Activated CD4-positive, alpha-beta memory T cell treated with anti-CD3 and anti-CD28 coated beads for 36 hours (primary cell): ENCODE data around the gene IL26. TPM values are rescaled to one million over a fixed set of nuclear protein-coding genes. Genes with fewer than 3 reads are reported as not detected.
"Not testable (repeated sequence)": the region's sequence is repeated elsewhere in the genome, so short reads cannot be mapped to it uniquely, and the experiment has no call there.

Experiments used
- CTCF ChIA-PET: fragments of 350-600 bp; sonication (Branson Sonifier 250); formaldehyde crosslinking; loops from one replicate; lab custom pipeline; 2021; ENCODE audit warnings: antibody characterized with exemption, inconsistent platforms; lab: Charles Lee
- POLR2A ChIA-PET: fragments of 350-600 bp; sonication (Branson Sonifier 250); formaldehyde crosslinking; loops from one replicate; lab custom pipeline; 2021; ENCODE audit warnings: antibody characterized with exemption; lab: Charles Lee
- DNase-seq: peaks from one replicate; pipeline ENCODE4 v3.0.0-alpha.2; 2020
- H3K27ac Mint-ChIP-seq: one replicate; pipeline ENCODE4 v1.8.0; 2021; ENCODE audit warnings: mixed read lengths
- H3K27me3 Mint-ChIP-seq: one replicate; pipeline ENCODE4 v1.8.0; 2021; ENCODE audit warnings: mixed read lengths
- H3K36me3 Mint-ChIP-seq: one replicate; pipeline ENCODE4 v1.8.0; 2021; ENCODE audit warnings: mixed read lengths
- H3K4me1 Mint-ChIP-seq: one replicate; pipeline ENCODE4 v1.8.0; 2021; ENCODE audit warnings: low read depth, mixed read lengths
- H3K4me3 Mint-ChIP-seq: one replicate; pipeline ENCODE4 v1.8.0; 2021; ENCODE audit warnings: mild to moderate bottlenecking, mixed read lengths
- H3K9me3 Mint-ChIP-seq: one replicate; pipeline ENCODE4 v1.8.0; 2021; ENCODE audit warnings: mixed read lengths
- intact Hi-C: fragments of 100-400 bp; cut with micrococcal nuclease; formaldehyde crosslinking; loops from one replicate; pipeline ENCODE4 v1.15.1; 2023
- total RNA-seq, 2 experiments: library from RNA; stranded (reverse); gene quantifications; one replicate each; pipeline ENCODE4 v1.2.3, GENCODE V29; 2021

The IL26 gene
- total RNA-seq, 2 experiments from 2014 or later, result 2.0 to 2.1 TPM

DNA sequence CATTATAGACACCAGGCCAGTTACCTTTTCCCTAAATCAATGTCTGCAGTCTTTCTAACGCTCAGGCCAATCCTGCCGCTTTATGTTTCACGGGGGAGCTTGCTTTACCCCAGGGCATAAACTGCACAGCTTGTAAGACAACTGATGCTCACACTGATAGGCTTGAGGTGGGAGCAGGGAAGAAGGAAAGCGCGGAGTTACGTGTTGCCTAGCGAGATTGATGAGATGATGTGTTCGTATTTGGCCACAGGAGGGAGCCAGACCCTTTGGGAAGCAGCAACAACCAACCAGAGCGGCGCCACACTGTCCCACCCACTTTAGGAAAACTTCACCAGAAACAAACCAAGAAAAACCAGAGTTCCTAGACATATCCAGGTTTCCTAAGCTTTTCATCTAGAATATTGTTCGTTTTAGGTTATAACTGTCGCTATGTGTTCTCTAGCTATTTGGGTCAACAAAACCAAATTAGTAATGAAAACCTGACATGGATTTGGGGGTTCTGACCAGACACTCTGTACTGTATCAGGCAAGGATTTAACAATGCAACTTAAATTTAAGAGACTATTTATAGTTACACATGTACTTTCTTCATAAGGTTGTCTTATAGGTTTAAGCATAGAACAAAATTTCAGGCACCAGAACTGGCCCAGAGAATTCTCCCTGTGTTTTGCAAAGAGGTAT lies 2.4 kb downstream of the IL26 start:
- peaks cover 17% of the 10 kb centered on the region for H3K4me1 Mint-ChIP-seq
- DNase-seq, result peak; percentile 83
- H3K9me3 Mint-ChIP-seq, result no peaks in the 10 kb centered on the region
- no peak overlapping the region for H3K27ac Mint-ChIP-seq
- ChIA-PET POLR2A (interaction anchor here (1.3 to 1.5 kb wide), 2 partner anchors 94 to 109 kb away, joined by 3 to 4 read pairs; partner anchors contain the start of gene MDM1), CTCF (interaction anchor here (0.5 to 6.1 kb wide), 49 partner anchors 9 to 869 kb away, joined by 3 to 174 read pairs (median 4); partner anchors contain the start of genes IFNG and MDM1)
- intact Hi-C loops, result loop anchor here (1.0 to 10.0 kb wide), 4 partner anchors 94 to 462 kb away; partner anchors contain the start of genes NUP107 and RAP1B
- H3K36me3 Mint-ChIP-seq, result no peaks in the 10 kb centered on the region
- no peak overlapping the region for H3K4me3 Mint-ChIP-seq
- H3K27me3 Mint-ChIP-seq, result peaks cover 7% of the 10 kb centered on the region

DNA sequence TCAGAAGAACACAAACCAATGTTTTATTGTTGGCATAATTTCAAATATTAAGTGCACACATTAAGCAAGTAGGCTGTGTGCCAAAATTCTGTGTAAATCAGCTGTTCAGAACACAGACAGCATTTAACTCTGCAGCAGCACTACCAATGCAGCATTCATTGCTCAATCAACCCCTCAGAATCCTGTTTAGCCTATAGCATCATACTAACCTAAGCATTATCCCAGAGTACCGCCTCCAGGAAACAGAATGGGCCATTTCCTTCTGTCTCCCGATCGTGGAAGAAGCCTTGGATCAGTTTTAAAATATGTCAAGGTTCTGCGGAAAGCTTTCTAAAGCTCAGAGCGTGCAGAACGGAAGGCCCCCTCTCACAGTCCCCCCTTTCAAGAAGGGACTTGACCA lies 3.3 kb downstream of the IL26 start:
- Mint-ChIP-seq H3K4me1 (peaks cover 17% of the 10 kb centered on the region), H3K36me3 (no peaks in the 10 kb centered on the region), H3K9me3 (no peaks in the 10 kb centered on the region), H3K27ac (no peak overlapping the region), H3K4me3 (no peak overlapping the region), H3K27me3 (peaks cover 7% of the 10 kb centered on the region)
- ChIA-PET CTCF (interaction anchor here (0.5 to 6.1 kb wide), 34 partner anchors 9 to 868 kb away, joined by 3 to 174 read pairs (median 5); partner anchors contain the start of genes IFNG and MDM1), POLR2A (interaction anchor here (1.3 to 1.5 kb wide), 2 partner anchors 95 to 109 kb away, joined by 3 to 4 read pairs; partner anchors contain the start of gene MDM1)
- DNase-seq, result no peak
- intact Hi-C loops, result loop anchor here (10.0 kb wide), 2 partner anchors 392 to 462 kb away; partner anchors contain the start of genes NUP107 and RAP1B

- CTCF ChIA-PET, result interaction anchor here (0.6 to 6.1 kb wide), 6 partner anchors 22 to 182 kb away, joined by 3 to 174 read pairs (median 14); partner anchors contain the start of gene MDM1
- intact Hi-C loops, result loop anchor here (10.0 kb wide), 2 partner anchors 393 to 463 kb away; partner anchors contain the start of genes NUP107 and RAP1B
- Mint-ChIP-seq H3K36me3 (no peaks in the 10 kb centered on the region), H3K4me3 (no peak overlapping the region), H3K27ac (no peak overlapping the region), H3K4me1 (peaks cover 17% of the 10 kb centered on the region), H3K9me3 (no peaks in the 10 kb centered on the region), H3K27me3 (peaks cover 3% of the 10 kb centered on the region)
- POLR2A ChIA-PET, result no interaction called here
- no peak for DNase-seq
These were observed 4.1 kb downstream of the IL26 start for GRCh38 chr12:68221497-68221896.

GRCh38 chr12:68210875-68211274 lies 14.7 kb downstream of the IL26 start:
- no peak overlapping the region for H3K4me3 Mint-ChIP-seq
- CTCF ChIA-PET, result interaction anchor here (5.1 kb wide), 1 partner anchor 12 kb away, joined by 18 read pairs; no protein-coding TSS in a partner anchor
- H3K9me3 Mint-ChIP-seq, result no peaks in the 10 kb centered on the region
- intact Hi-C loops, result no loop called here
- no peak for DNase-seq
- H3K27me3 Mint-ChIP-seq, result peaks cover 5% of the 10 kb centered on the region
- H3K4me1 Mint-ChIP-seq, result peaks cover 15% of the 10 kb centered on the region
- no peak overlapping the region for H3K27ac Mint-ChIP-seq
- POLR2A ChIA-PET, result no interaction called here
- no peaks in the 10 kb centered on the region for H3K36me3 Mint-ChIP-seq

DNA sequence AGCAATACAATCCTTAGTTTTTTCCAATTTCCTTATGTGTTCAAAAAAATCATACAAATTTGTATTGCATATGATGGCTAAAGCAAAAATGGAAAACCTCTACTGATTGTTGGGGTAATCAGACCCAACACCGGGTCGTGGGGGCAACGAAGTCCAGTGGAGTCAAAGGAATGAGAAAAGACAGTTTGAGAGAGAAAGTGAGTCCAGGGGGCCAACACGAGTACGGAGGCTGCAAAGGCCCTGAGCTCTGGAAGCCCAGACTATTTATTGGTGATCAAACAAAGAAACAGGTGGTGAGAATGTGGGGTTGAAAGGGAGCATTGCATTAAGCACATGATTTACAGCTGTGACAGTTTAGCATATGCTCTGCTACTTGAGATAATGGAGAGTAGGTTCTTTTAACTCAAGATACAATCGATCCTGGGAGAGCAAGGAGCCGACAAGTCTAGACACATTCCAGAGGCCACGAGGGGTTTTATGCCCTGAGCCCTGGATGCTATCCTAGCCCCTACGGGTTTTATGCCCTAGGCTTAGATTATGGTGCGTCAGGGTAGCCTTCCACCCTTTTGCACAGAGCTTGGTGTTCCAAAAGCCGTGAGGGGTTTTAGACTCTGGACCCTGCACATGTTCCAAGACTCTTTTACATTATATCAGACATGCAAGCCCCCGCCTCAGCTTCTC lies 16.4 kb downstream of the IL26 start:
- CTCF ChIA-PET, POLR2A ChIA-PET, H3K9me3 Mint-ChIP-seq, DNase-seq, H3K27ac Mint-ChIP-seq, H3K36me3 Mint-ChIP-seq, H3K4me3 Mint-ChIP-seq, intact Hi-C loops, H3K27me3 Mint-ChIP-seq: not testable (repeated sequence)
- peaks cover 15% of the 10 kb centered on the region for H3K4me1 Mint-ChIP-seq

GRCh38 chr12:68207276-68207675 lies 18.3 kb downstream of the IL26 start:
- Mint-ChIP-seq H3K9me3 (no peaks in the 10 kb centered on the region), H3K27me3 (peaks cover 3% of the 10 kb centered on the region), H3K27ac (no peak overlapping the region), H3K36me3 (no peaks in the 10 kb centered on the region), H3K4me1 (peaks cover 27% of the 10 kb centered on the region), H3K4me3 (no peak overlapping the region)
- ChIA-PET CTCF (interaction anchor here (1.1 kb wide), 1 partner anchor 167 kb away, joined by 4 read pairs; no protein-coding TSS in a partner anchor), POLR2A (no interaction called here)
- intact Hi-C loops, result no loop called here
- DNase-seq, result no peak

- Mint-ChIP-seq H3K36me3 (no peaks in the 10 kb centered on the region), H3K4me3 (no peak overlapping the region), H3K27me3 (peaks cover 3% of the 10 kb centered on the region), H3K9me3 (no peaks in the 10 kb centered on the region), H3K4me1 (peaks cover 20% of the 10 kb centered on the region), H3K27ac (no peak overlapping the region)
- CTCF ChIA-PET, result interaction anchor here (1.1 kb wide), 1 partner anchor 167 kb away, joined by 4 read pairs; no protein-coding TSS in a partner anchor
- DNase-seq, result no peak
- intact Hi-C loops, result no loop called here
- POLR2A ChIA-PET, result no interaction called here
These were observed 19.2 kb downstream of the IL26 start for GRCh38 chr12:68206446-68206845.

DNA sequence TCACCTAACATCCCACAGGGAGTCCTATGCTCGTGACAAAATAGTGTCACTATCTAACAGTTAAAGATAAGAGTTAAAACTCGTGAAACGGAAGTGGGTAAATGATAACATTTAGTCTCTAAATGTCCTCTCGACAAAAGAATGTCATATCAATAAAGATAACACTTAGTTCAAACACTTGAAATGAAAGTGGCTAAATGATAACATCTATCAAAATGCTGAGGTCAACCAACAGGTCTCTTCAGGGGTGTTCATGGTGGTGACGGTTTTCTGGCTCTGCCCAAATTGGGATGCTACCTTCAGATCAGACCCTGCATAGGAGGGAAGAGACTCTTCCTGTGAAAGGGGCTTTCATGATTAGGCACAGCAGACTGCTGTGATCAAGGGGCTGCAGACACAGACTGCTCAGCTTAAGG lies 22.1 kb downstream of the IL26 start:
- intact Hi-C loops, result no loop called here
- no peak for DNase-seq
- no peak overlapping the region for H3K27ac Mint-ChIP-seq
- peaks cover 40% of the 10 kb centered on the region for H3K4me1 Mint-ChIP-seq
- POLR2A ChIA-PET, result no interaction called here
- CTCF ChIA-PET, result no interaction called here
- H3K27me3 Mint-ChIP-seq, result no peaks in the 10 kb centered on the region
- H3K4me3 Mint-ChIP-seq, result no peak overlapping the region
- H3K9me3 Mint-ChIP-seq, result no peaks in the 10 kb centered on the region
- no peaks in the 10 kb centered on the region for H3K36me3 Mint-ChIP-seq

DNA sequence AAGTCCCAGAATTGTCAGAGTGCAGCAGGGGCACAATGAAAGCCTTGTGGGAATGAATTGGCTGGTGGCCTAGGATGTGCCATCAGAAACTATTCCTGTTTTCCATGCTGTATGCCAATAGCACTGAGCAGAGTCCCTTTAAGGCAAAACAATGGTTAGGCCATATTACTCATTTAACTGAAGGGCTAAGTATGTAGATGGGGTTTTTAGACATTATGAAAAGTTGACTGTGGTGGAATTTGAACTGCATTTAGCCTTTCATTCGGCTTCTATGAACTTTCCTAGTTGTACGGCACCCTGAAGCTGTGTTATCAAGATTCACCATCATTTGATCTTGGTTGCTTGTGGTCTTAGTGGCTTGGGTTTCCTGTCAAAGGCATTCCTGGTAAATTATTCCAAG lies 24.8 kb downstream of the IL26 start:
- Mint-ChIP-seq H3K9me3 (no peaks in the 10 kb centered on the region), H3K36me3 (no peaks in the 10 kb centered on the region), H3K27ac (no peak overlapping the region), H3K27me3 (no peaks in the 10 kb centered on the region), H3K4me1 (peaks cover 41% of the 10 kb centered on the region), H3K4me3 (no peak overlapping the region)
- ChIA-PET POLR2A (no interaction called here), CTCF (interaction anchor here (0.9 to 2.3 kb wide), 2 partner anchors 22 to 160 kb away, joined by 6 to 9 read pairs; no protein-coding TSS in a partner anchor)
- DNase-seq, result no peak
- intact Hi-C loops, result no loop called here

DNA sequence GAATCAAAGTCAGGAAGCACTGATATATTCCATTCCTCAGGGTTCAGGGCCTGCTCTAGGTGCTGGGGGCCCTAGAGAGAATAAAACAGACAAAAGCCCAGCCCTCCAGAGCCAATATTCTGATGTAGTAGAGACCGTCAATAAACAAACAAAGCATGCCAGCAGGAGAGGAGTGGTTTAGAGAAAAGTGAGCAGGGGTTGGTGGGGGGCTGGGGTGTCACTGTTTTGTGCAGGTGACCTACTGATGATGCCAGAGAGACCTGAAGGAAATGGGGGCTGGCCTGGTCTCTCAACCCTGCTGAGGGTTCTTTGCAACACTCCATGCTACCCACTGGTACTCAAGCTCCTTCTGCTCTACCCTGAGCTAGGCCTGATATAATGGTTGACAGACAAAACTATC lies 26.5 kb downstream of the IL26 start:
- Mint-ChIP-seq H3K36me3 (no peaks in the 10 kb centered on the region), H3K4me3 (peak overlapping the region; percentile 64), H3K4me1 (peaks cover 41% of the 10 kb centered on the region), H3K9me3 (no peaks in the 10 kb centered on the region), H3K27me3 (no peaks in the 10 kb centered on the region), H3K27ac (peak overlapping the region; percentile 87)
- intact Hi-C loops, result loop anchor here (5.0 kb wide), 1 partner anchor 78 kb away; no protein-coding TSS in a partner anchor
- DNase-seq, result no peak
- ChIA-PET CTCF (interaction anchor here (2.3 kb wide), 1 partner anchor 24 kb away, joined by 9 read pairs; no protein-coding TSS in a partner anchor), POLR2A (interaction anchor here (1.2 to 2.1 kb wide), 3 partner anchors 18 to 106 kb away, joined by 3 to 8 read pairs (median 3); no protein-coding TSS in a partner anchor)

- intact Hi-C loops, result loop anchor here (5.0 kb wide), 1 partner anchor 79 kb away; no protein-coding TSS in a partner anchor
- H3K36me3 Mint-ChIP-seq, result no peaks in the 10 kb centered on the region
- H3K27ac Mint-ChIP-seq, result peak overlapping the region; percentile 87
- DNase-seq, result peak; percentile 39
- no peaks in the 10 kb centered on the region for H3K9me3 Mint-ChIP-seq
- POLR2A ChIA-PET, result interaction anchor here (0.9 to 2.1 kb wide), 4 partner anchors 17 to 106 kb away, joined by 3 to 8 read pairs (median 6); partner anchors contain the start of gene IFNG
- H3K27me3 Mint-ChIP-seq, result peaks cover 2% of the 10 kb centered on the region
- peaks cover 41% of the 10 kb centered on the region for H3K4me1 Mint-ChIP-seq
- peak overlapping the region; percentile 64 for H3K4me3 Mint-ChIP-seq
- CTCF ChIA-PET, result interaction anchor here (0.6 to 2.3 kb wide), 4 partner anchors 24 to 158 kb away, joined by 3 to 9 read pairs (median 4); no protein-coding TSS in a partner anchor
These were observed 27.0 kb downstream of the IL26 start for GRCh38 chr12:68198507-68199086.
